CD14-positive monocyte (primary cell): ENCODE results near the gene CSNK1G2. TPM values are rescaled to one million over a fixed set of nuclear protein-coding genes. Genes with fewer than 3 reads are reported as not detected.

ENCODE experiments used
- DNase-seq, 3 donors: peaks; one replicate each; pipeline ENCODE4 v3.0.0-alpha.2; 2011 to 2022
- H2AFZ ChIP-seq: 2 replicates; pipeline ENCODE4 v1.6.0; 2012; ENCODE audit warnings: mild to moderate bottlenecking, low read depth, low read length, inconsistent platforms; ENCODE audit not compliant: insufficient read depth, poor library complexity, severe bottlenecking
- H3K27ac ChIP-seq, 2 donors: 1 replicate in 1 of 2; 2 replicates in 1 of 2; pipeline ENCODE4 v1.5.1; 2012 to 2013; ENCODE audit warnings: low read length in 2 of 2, control low read depth in 1 of 2, inconsistent platforms in 1 of 2, low read depth in 1 of 2, mild to moderate bottlenecking in 1 of 2
- H3K27me3 ChIP-seq, 2 donors: one replicate each; pipeline versions ENCODE4 v1.6.0 to v1.6.1; 2011 to 2013; ENCODE audit warnings: low read length in 2 of 2; ENCODE audit not compliant: control insufficient read depth in 2 of 2, insufficient read depth in 2 of 2
- H3K36me3 ChIP-seq, 2 donors: replicated peaks in 1 of 2; 1 replicate in 1 of 2; 2 replicates in 1 of 2; pipeline versions ENCODE4 v1.5.1 to v1.6.1; 2012 to 2013; ENCODE audit warnings: low read length in 2 of 2, control low read depth in 1 of 2, inconsistent platforms in 1 of 2, mild to moderate bottlenecking in 1 of 2; ENCODE audit not compliant: insufficient read depth in 2 of 2, control insufficient read depth in 1 of 2
- H3K4me1 ChIP-seq, 2 donors: 1 replicate in 1 of 2; 2 replicates in 1 of 2; pipeline versions ENCODE4 v1.5.1 to v1.6.1; 2012 to 2013; ENCODE audit warnings: low read length in 2 of 2, control low read depth in 1 of 2, inconsistent platforms in 1 of 2, mild to moderate bottlenecking in 1 of 2, moderate library complexity in 1 of 2; ENCODE audit not compliant: insufficient read depth in 2 of 2, control insufficient read depth in 1 of 2
- H3K4me2 ChIP-seq: replicated peaks from 2 replicates; pipeline ENCODE3; 2012; ENCODE audit warnings: low read length, moderate library complexity, mild to moderate bottlenecking; ENCODE audit not compliant: poor library complexity, severe bottlenecking; ENCODE audit errors: extremely low read depth
- H3K4me3 ChIP-seq, 3 experiments: fragments of 200-600 bp in 1 of 3; sonication (generic) in 1 of 3; replicated peaks in 1 of 3; 1 replicate in 2 of 3; 2 replicates in 1 of 3; pipeline ENCODE4 v1.5.1; 2011 to 2013; ENCODE audit warnings: low read length in 3 of 3, mild to moderate bottlenecking in 3 of 3, control low read depth in 2 of 3, low read depth in 2 of 3, inconsistent platforms in 1 of 3, moderate library complexity in 1 of 3
- H3K79me2 ChIP-seq: 2 replicates; pipeline ENCODE4 v1.6.0; 2012; ENCODE audit warnings: mild to moderate bottlenecking, control low read depth, inconsistent platforms, low read length, moderate library complexity; ENCODE audit not compliant: insufficient read depth
- H3K9ac ChIP-seq: 2 replicates; pipeline ENCODE4 v1.6.0; 2017; ENCODE audit warnings: low read length, mild to moderate bottlenecking; ENCODE audit not compliant: insufficient read depth, poor library complexity, severe bottlenecking
- H3K9me3 ChIP-seq, 2 donors: replicated peaks in 1 of 2; 1 replicate in 1 of 2; 2 replicates in 1 of 2; pipeline versions ENCODE4 v1.5.1 to v1.6.1; 2012 to 2013; ENCODE audit warnings: low read length in 2 of 2, control low read depth in 1 of 2; ENCODE audit not compliant: control insufficient read depth in 1 of 2, insufficient read depth in 1 of 2
- H4K20me1 ChIP-seq: 2 replicates; pipeline ENCODE4 v1.6.0; 2012; ENCODE audit warnings: mild to moderate bottlenecking, low read length, control low read depth, moderate library complexity; ENCODE audit not compliant: insufficient read depth
- H3K27ac Mint-ChIP-seq, 7 donors: one replicate each; pipeline ENCODE4 v1.8.0; 2020; ENCODE audit warnings: mild to moderate bottlenecking in 7 of 7, mixed read lengths in 7 of 7, moderate library complexity in 6 of 7, inconsistent platforms in 2 of 7
- H3K27me3 Mint-ChIP-seq, 3 donors: one replicate each; pipeline ENCODE4 v1.8.0; 2021 to 2022; ENCODE audit warnings: low read depth in 3 of 3, mild to moderate bottlenecking in 3 of 3, mixed read lengths in 3 of 3, moderate library complexity in 3 of 3, inconsistent platforms in 1 of 3
- H3K36me3 Mint-ChIP-seq, 2 donors: one replicate each; pipeline ENCODE4 v1.8.0; 2020; ENCODE audit warnings: mixed read lengths in 2 of 2, inconsistent platforms in 1 of 2, mild to moderate bottlenecking in 1 of 2
- H3K4me1 Mint-ChIP-seq: one replicate; pipeline ENCODE4 v1.8.0; 2020; ENCODE audit warnings: mild to moderate bottlenecking, mixed read lengths
- H3K4me3 Mint-ChIP-seq, 2 donors: one replicate each; pipeline ENCODE4 v1.8.0; 2020; ENCODE audit warnings: mild to moderate bottlenecking in 2 of 2, mixed read lengths in 2 of 2, moderate library complexity in 1 of 2
- H3K9me3 Mint-ChIP-seq, 7 donors: one replicate each; pipeline ENCODE4 v1.8.0; 2020 to 2022; ENCODE audit warnings: mixed read lengths in 7 of 7, mild to moderate bottlenecking in 6 of 7, moderate library complexity in 6 of 7, inconsistent platforms in 2 of 7
- WGBS: methylation state at CpG from one replicate; pipeline ENCODE4 v1.1.5; 2013; ENCODE audit warnings: missing lambda C conversion rate; ENCODE audit not compliant: insufficient coverage; 5-methylcytosine and 5-hydroxymethylcytosine counted together
- intact Hi-C, 2 donors: fragments of 100-400 bp; cut with micrococcal nuclease; formaldehyde crosslinking; loops; one replicate each; pipeline versions ENCODE4 v1.15.0 to v1.15.1; 2023
- polyA plus RNA-seq, 3 donors: library from polyadenylated mRNA; depleted of rRNA in 1 of 3; unstranded in 2 of 3; stranded (reverse) in 1 of 3; fragments of 300-500 nt in 2 of 3; fragments of >200 nt in 1 of 3; fragmentation: Illumina TruSeq in 2 of 3; gene quantifications; 1 replicate in 2 of 3; 2 replicates in 1 of 3; pipeline ENCODE4 v1.2.3, GENCODE V29; 2012 to 2021
- TF ChIP-seq, protein P1 (sequence below): fragments of 200-600 bp; IDR thresholded peaks from one replicate; pipeline ENCODE4 v1.8.0; 2022; ENCODE audit warnings: antibody characterized with exemption, mild to moderate bottlenecking

Gene CSNK1G2
- polyA plus RNA-seq, 3 donors = 10.8 to 215 (median 20.3) TPM

DNA sequence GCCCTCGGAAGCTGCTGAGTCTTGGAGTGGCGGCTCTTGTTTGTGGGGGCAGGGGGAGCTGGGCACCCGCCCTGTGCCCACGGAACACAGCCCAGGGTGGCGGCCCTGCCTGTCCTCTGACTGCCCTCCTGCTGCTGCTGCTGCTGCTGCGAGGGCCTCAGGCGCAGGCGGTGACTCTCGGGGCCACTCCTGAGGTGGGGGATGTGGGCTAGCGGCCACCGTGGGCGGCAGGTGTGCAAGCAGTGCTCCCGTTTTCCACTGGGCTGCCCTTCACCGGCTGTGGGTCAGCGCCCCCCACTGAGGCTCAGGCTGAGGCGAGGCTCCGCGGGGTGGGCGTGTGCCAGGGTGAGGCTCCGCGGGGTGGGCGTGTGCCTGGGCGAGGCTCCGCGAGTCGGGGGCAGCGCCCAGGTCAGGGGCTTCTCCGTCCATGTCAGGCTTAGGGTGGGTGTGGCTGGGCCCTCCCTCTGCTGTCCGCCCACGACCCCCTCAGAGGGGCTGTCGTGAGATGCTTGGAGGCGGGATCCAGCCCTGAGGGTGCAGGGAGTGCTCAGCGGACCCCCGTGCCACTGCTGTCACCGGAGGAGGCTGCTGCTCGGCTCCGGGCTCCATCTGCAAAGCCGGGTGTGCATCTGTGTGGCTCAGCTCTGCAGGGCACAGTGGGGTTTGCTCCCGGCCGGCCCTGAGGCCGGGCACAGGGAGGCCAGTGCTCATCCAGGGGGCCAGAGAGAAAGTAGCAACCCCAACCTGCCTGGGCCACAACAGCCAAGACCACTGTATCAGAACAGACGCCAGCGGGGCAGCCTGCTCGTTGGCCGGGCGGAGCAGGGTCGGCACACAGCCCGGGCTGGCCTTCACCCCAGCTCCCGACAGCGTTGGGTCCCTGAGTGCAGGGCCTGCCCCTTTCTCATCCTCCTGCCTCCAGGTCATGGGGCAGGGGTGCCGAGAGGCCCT, 14.5 kb downstream of the CSNK1G2 start:
- 91% methylated on average over 51 of the region's 51 CpGs for WGBS
- H3K27me3 Mint-ChIP-seq = no peaks in the 10 kb centered on the region
- DNase-seq = no peak
- H3K36me3 ChIP-seq = peaks cover 31 to 48% of the 10 kb centered on the region in 2 donors
- H3K9me3 ChIP-seq = no peaks in the 10 kb centered on the region
- H3K9me3 Mint-ChIP-seq = no peaks in the 10 kb centered on the region
- H3K4me3 Mint-ChIP-seq = no peak overlapping the region
- no peak overlapping the region for H2AFZ ChIP-seq
- no peaks in the 10 kb centered on the region for H3K27me3 ChIP-seq
- H4K20me1 ChIP-seq = peaks cover 99% of the 10 kb centered on the region
- H3K36me3 Mint-ChIP-seq = peaks cover 14 to 45% of the 10 kb centered on the region in 2 donors
- peaks cover 7% of the 10 kb centered on the region for H3K4me1 Mint-ChIP-seq
- no peak overlapping the region for H3K27ac Mint-ChIP-seq
- H3K4me1 ChIP-seq = peaks cover 0 to 13% of the 10 kb centered on the region in 2 donors
- H3K27ac ChIP-seq = no peak overlapping the region
- TF ChIP-seq, protein P1, sequence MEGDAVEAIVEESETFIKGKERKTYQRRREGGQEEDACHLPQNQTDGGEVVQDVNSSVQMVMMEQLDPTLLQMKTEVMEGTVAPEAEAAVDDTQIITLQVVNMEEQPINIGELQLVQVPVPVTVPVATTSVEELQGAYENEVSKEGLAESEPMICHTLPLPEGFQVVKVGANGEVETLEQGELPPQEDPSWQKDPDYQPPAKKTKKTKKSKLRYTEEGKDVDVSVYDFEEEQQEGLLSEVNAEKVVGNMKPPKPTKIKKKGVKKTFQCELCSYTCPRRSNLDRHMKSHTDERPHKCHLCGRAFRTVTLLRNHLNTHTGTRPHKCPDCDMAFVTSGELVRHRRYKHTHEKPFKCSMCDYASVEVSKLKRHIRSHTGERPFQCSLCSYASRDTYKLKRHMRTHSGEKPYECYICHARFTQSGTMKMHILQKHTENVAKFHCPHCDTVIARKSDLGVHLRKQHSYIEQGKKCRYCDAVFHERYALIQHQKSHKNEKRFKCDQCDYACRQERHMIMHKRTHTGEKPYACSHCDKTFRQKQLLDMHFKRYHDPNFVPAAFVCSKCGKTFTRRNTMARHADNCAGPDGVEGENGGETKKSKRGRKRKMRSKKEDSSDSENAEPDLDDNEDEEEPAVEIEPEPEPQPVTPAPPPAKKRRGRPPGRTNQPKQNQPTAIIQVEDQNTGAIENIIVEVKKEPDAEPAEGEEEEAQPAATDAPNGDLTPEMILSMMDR = no peak
- peaks cover 93% of the 10 kb centered on the region for H3K79me2 ChIP-seq
- no peak overlapping the region for H3K4me3 ChIP-seq
- H3K4me2 ChIP-seq = no peak overlapping the region
- no peak overlapping the region for H3K9ac ChIP-seq
- intact Hi-C loops = no loop called here

DNA sequence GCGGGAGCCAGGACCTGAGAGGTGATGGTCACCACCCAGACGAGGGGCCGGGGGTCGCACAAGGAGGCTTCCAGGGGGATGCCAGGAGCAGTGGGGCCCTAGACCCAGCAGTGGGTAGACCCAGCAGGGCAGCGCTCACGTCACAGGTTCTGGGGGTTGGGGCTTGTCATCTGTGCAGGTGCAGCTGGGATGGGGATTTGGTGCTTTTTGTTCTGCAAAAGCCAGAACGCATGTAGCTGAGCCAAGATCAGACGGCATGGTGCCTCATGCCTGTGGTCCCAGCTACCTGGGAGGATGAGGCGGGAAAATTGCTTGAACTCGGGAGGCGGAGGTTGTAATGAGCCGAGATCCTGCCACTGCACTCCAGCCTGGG, 15.1 kb downstream of the CSNK1G2 start:
- H3K4me2 ChIP-seq = no peak overlapping the region
- 97% methylated on average over 11 of the region's 12 CpGs for WGBS
- no peaks in the 10 kb centered on the region for H3K27me3 Mint-ChIP-seq
- H3K27me3 ChIP-seq = no peaks in the 10 kb centered on the region
- no peak for DNase-seq
- H3K79me2 ChIP-seq = peaks cover 93% of the 10 kb centered on the region
- no peak overlapping the region for H3K4me3 ChIP-seq
- peaks cover 35 to 48% of the 10 kb centered on the region in 2 donors for H3K36me3 ChIP-seq
- no peak overlapping the region for H3K4me3 Mint-ChIP-seq
- intact Hi-C loops = no loop called here
- TF ChIP-seq, protein P1 = no peak
- H3K27ac ChIP-seq = no peak overlapping the region
- no peak overlapping the region for H3K9ac ChIP-seq
- peaks cover 14 to 46% of the 10 kb centered on the region in 2 donors for H3K36me3 Mint-ChIP-seq
- H3K4me1 Mint-ChIP-seq = peaks cover 4% of the 10 kb centered on the region
- H4K20me1 ChIP-seq = peaks cover 99% of the 10 kb centered on the region
- H3K4me1 ChIP-seq = peaks cover 0 to 11% of the 10 kb centered on the region in 2 donors
- no peak overlapping the region for H2AFZ ChIP-seq
- H3K9me3 ChIP-seq = no peaks in the 10 kb centered on the region
- no peaks in the 10 kb centered on the region for H3K9me3 Mint-ChIP-seq
- H3K27ac Mint-ChIP-seq = no peak overlapping the region
